SU-DHL-6 (cell line): ENCODE results near the gene CORO6.

Source experiments
- H2AFZ ChIP-seq: fragments of 200-600 bp; sonication (generic); 2 replicates; pipeline ENCODE4 v1.6.1; 2014; ENCODE audit warnings: low read depth, mild to moderate bottlenecking, moderate library complexity, mixed read lengths, antibody characterized with exemption, low read length; ENCODE audit not compliant: severe bottlenecking
- H3F3A ChIP-seq: fragments of 200-600 bp; shearing (Covaris generic); 2 replicates; pipeline ENCODE4 v1.6.0; 2016; ENCODE audit warnings: antibody characterized with exemption, mild to moderate bottlenecking; ENCODE audit not compliant: insufficient read depth
- H3K27ac ChIP-seq: fragments of 200-600 bp; sonication (generic); 2 replicates; pipeline ENCODE4 v1.5.1; 2016; ENCODE audit warnings: low read depth, mild to moderate bottlenecking, low read length, moderate library complexity, mixed read lengths
- H3K27me3 ChIP-seq: fragments of 200-600 bp; sonication (generic), shearing (Covaris generic); 2 replicates; pipeline ENCODE4 v1.6.0; 2014; ENCODE audit warnings: mild to moderate bottlenecking, low read length
- H3K36me3 ChIP-seq: fragments of 200-600 bp; sonication (generic); 2 replicates; pipeline ENCODE4 v1.6.1; 2014; ENCODE audit warnings: mild to moderate bottlenecking, low read length, mixed read lengths
- H3K4me2 ChIP-seq: fragments of 300-600, 200-600 bp; shearing (Covaris generic), sonication (generic); 2 replicates; pipeline ENCODE4 v1.6.0; 2014; ENCODE audit warnings: low read length, low read depth, mild to moderate bottlenecking; ENCODE audit not compliant: poor library complexity, severe bottlenecking
- H3K4me3 ChIP-seq: fragments of 200-600 bp; sonication (generic); 2 replicates; pipeline ENCODE4 v1.5.1; 2014; ENCODE audit warnings: antibody characterized with exemption, low read length, mild to moderate bottlenecking, mixed read lengths; ENCODE audit not compliant: insufficient read depth, poor library complexity, severe bottlenecking
- H3K79me2 ChIP-seq: fragments of 200-600 bp; sonication (generic); 2 replicates; pipeline ENCODE4 v1.6.1; 2014; ENCODE audit warnings: mild to moderate bottlenecking, low read length, moderate library complexity; ENCODE audit not compliant: insufficient read depth
- H3K9ac ChIP-seq: fragments of 200-600 bp; sonication (generic); 2 replicates; pipeline ENCODE4 v1.7.0; 2014; ENCODE audit warnings: mild to moderate bottlenecking, low read length
- H3K9me2 ChIP-seq: fragments of 200-600 bp; sonication (generic); replicated peaks from 2 replicates; pipeline ENCODE4 v1.6.1; 2014; ENCODE audit warnings: low read length; ENCODE audit not compliant: insufficient read depth
- H3K9me3 ChIP-seq: fragments of 200-600 bp; sonication (generic); 2 replicates; pipeline ENCODE4 v1.6.1; 2014; ENCODE audit warnings: low read length, mixed read lengths; ENCODE audit not compliant: insufficient read depth
- H4K20me1 ChIP-seq: fragments of 200-600 bp; sonication (generic); 2 replicates; pipeline ENCODE4 v1.6.1; 2014; ENCODE audit warnings: low read depth, mild to moderate bottlenecking, antibody characterized with exemption, low read length, moderate library complexity, mixed read lengths
- CTCF ChIP-seq: fragments of 200-600 bp; sonication (generic); IDR thresholded peaks from one replicate; pipeline ENCODE4 v1.5.1; 2017; ENCODE audit warnings: antibody characterized with exemption, mild to moderate bottlenecking, low read length, moderate library complexity; ENCODE audit not compliant: insufficient read depth, poor library complexity, severe bottlenecking
- EZH2phosphoT487 ChIP-seq: fragments of 200-600 bp; sonication (generic), shearing (Covaris generic); conservative IDR thresholded peaks from 2 replicates; pipeline ENCODE4 v1.6.1; 2018; ENCODE audit warnings: mild to moderate bottlenecking, antibody characterized with exemption, low read length, moderate library complexity, mixed read lengths

The CORO6 gene

GRCh38 chr17:29571486-29571882 lies 51.2 kb downstream of the CORO6 start:
- Histone ChIP-seq H3K79me2 (no peaks in the 10 kb centered on the region), H4K20me1 (no peaks in the 10 kb centered on the region), H3F3A (0 out of 2 replicates have a peak, but pooled peaks cover 4% of the 10 kb centered on the region), H3K4me3 (no peak overlapping the region), H3K27me3 (no peaks in the 10 kb centered on the region), H3K9me2 (no peaks in the 10 kb centered on the region), H3K27ac (no peak overlapping the region), H3K36me3 (no peaks in the 10 kb centered on the region), H3K4me2 (no peak overlapping the region), H3K9ac (no peak overlapping the region), H3K9me3 (no peaks in the 10 kb centered on the region), H2AFZ (no peak overlapping the region)
- TF ChIP-seq CTCF (no peak), EZH2phosphoT487 (no peak)

GRCh38 chr17:29570521-29570920 lies 52.2 kb downstream of the CORO6 start:
- no peak overlapping the region for H2AFZ ChIP-seq
- no peak for TF ChIP-seq CTCF
- no peak for TF ChIP-seq EZH2phosphoT487
- H3K79me2 ChIP-seq, result peaks cover 3% of the 10 kb centered on the region; the same call in 1 of the 2 replicates
- H3K27me3 ChIP-seq, result no peaks in the 10 kb centered on the region
- H3K9me3 ChIP-seq, result no peaks in the 10 kb centered on the region
- H3K4me2 ChIP-seq, result no peak overlapping the region
- no peaks in the 10 kb centered on the region for H3K36me3 ChIP-seq
- no peak overlapping the region for H3K4me3 ChIP-seq
- 0 out of 2 replicates have a peak, but pooled peaks cover 4% of the 10 kb centered on the region for H3F3A ChIP-seq
- no peaks in the 10 kb centered on the region for H4K20me1 ChIP-seq
- H3K27ac ChIP-seq, result no peak overlapping the region
- H3K9ac ChIP-seq, result no peak overlapping the region
- no peaks in the 10 kb centered on the region for H3K9me2 ChIP-seq

- H3K79me2 ChIP-seq, result peaks cover 12% of the 10 kb centered on the region
- 0 out of 2 replicates have a peak, but pooled peaks cover 4% of the 10 kb centered on the region for H3F3A ChIP-seq
- H3K9me2 ChIP-seq, result no peaks in the 10 kb centered on the region
- H2AFZ ChIP-seq, result no peak overlapping the region
- TF ChIP-seq EZH2phosphoT487 (no peak), CTCF (no peak)
- no peak overlapping the region for H3K27ac ChIP-seq
- no peaks in the 10 kb centered on the region for H4K20me1 ChIP-seq
- peak overlapping the region; percentile 75 for H3K4me2 ChIP-seq
- peak overlapping the region; percentile 70 for H3K4me3 ChIP-seq
- H3K9ac ChIP-seq, result peak overlapping the region; percentile 90
- no peaks in the 10 kb centered on the region for H3K9me3 ChIP-seq
- no peaks in the 10 kb centered on the region for H3K27me3 ChIP-seq
- H3K36me3 ChIP-seq, result no peaks in the 10 kb centered on the region
Observed at GRCh38 chr17:29569245-29569950, 53.3 kb downstream of the CORO6 start.
